ENCODE measurements around the gene OSBPL1A. TPM values are rescaled to one million over a fixed set of nuclear protein-coding genes. Genes with fewer than 3 reads are reported as not detected.
A peak's percentile ranks its signal among the peaks of the same experiment; 100 is the strongest.

OSBPL1A gene
- total and polyA plus RNA-seq, 10 of the 15 experiments (the other 5 are each of a cell fraction or from before 2014, with no cell fraction given): 0.02 to 0.83 (median 0.11) TPM; not detected in 6

GRCh38 chr18:24176727-24177416 is 220.8 kb downstream of the OSBPL1A start (continued):
- TF ChIP-seq MEF2B (IDR thresholded peaks at IDR 0.05; ENCODE audit: partially characterized antibody, poor library complexity, severe bottlenecking): no peak
- peak; percentile 11 for TF ChIP-seq FOS (IDR thresholded peaks at IDR 0.05; ENCODE audit: borderline replicate concordance, extremely low read depth, insufficient read length)
- TF ChIP-seq ZBTB11 (CRISPR knock-in tag; IDR thresholded peaks at IDR 0.05): no peak
- no peak for TF ChIP-seq MAX (IDR thresholded peaks at IDR 0.05; ENCODE audit: low read depth, low read length)
- TF ChIP-seq ELK1 (IDR thresholded peaks at IDR 0.05; ENCODE audit: low read depth, low read length): no peak
- TF ChIP-seq PBX3 (IDR thresholded peaks at IDR 0.05; ENCODE audit: insufficient replicate concordance, low read depth, low read length): no peak
